ENCODE results near the gene ADGRE3. TPM values are rescaled to one million over a fixed set of nuclear protein-coding genes. Genes with fewer than 3 reads are reported as not detected.

ADGRE3 gene
- total RNA-seq, 1 experiment from 2014 or later = not detected

- CTCF ChIA-PET = no interaction called here
- ATAC-seq (no peak), DNase-seq (ENCODE audit: low spot score) (no peak)
- Mint-ChIP-seq H3K27ac (no peak overlapping the region), H3K9me3 (peaks cover 40% of the 10 kb centered on the region), H3K4me1 (no peaks in the 10 kb centered on the region), H3K36me3 (no peaks in the 10 kb centered on the region), H3K4me3 (no peak overlapping the region), H3K27me3 (ENCODE audit: low read depth) (peaks cover 42% of the 10 kb centered on the region)
- TF ChIP-seq ARID4B (CRISPR knock-in tag; IDR thresholded peaks at IDR 0.05; ENCODE audit: borderline replicate concordance) (no peak), SOX15 (CRISPR knock-in tag; IDR thresholded peaks at IDR 0.05) (no peak), ATF6 (CRISPR knock-in tag; IDR thresholded peaks at IDR 0.05) (no peak), ZNF512 (CRISPR knock-in tag; IDR thresholded peaks at IDR 0.05; ENCODE audit: borderline replicate concordance) (no peak), ATF1 (CRISPR knock-in tag; IDR thresholded peaks at IDR 0.05) (no peak), GRHL2 (CRISPR knock-in tag; IDR thresholded peaks at IDR 0.05; ENCODE audit: insufficient replicate concordance, severe bottlenecking) (no peak), NR1H2 (CRISPR knock-in tag; IDR thresholded peaks at IDR 0.05) (no peak), AFF4 (CRISPR knock-in tag; IDR thresholded peaks at IDR 0.05; ENCODE audit: borderline replicate concordance) (no peak), NFATC4 (CRISPR knock-in tag; IDR thresholded peaks at IDR 0.05) (no peak), TEAD4 (CRISPR knock-in tag; IDR thresholded peaks at IDR 0.05) (no peak), ZNF416 (CRISPR knock-in tag; IDR thresholded peaks at IDR 0.05) (no peak), ZNF219 (CRISPR knock-in tag; IDR thresholded peaks at IDR 0.05; ENCODE audit: borderline replicate concordance) (no peak), MXD4 (CRISPR knock-in tag; IDR thresholded peaks at IDR 0.05; ENCODE audit: borderline replicate concordance) (no peak), ERG (CRISPR knock-in tag; IDR thresholded peaks at IDR 0.05) (no peak), E2F4 (CRISPR knock-in tag; IDR thresholded peaks at IDR 0.05; ENCODE audit: borderline replicate concordance, low read depth) (no peak), ATF3 (CRISPR knock-in tag; conservative IDR thresholded peaks at IDR 0.05) (no peak), FOXP1 (CRISPR knock-in tag; IDR thresholded peaks at IDR 0.05; ENCODE audit: borderline replicate concordance) (no peak), IRF2 (CRISPR knock-in tag; IDR thresholded peaks at IDR 0.05; ENCODE audit: borderline replicate concordance, low read depth) (no peak)
- POLR2A ChIA-PET = no interaction called here
These were observed 4.7 kb downstream of the ADGRE3 start for GRCh38 chr19:14669940-14670339.
